CD4-positive, CD25-positive, alpha-beta regulatory T cell (primary cell): ENCODE data around the gene FAM229A. TPM values are rescaled to one million over a fixed set of nuclear protein-coding genes. Genes with fewer than 3 reads are reported as not detected.

Source experiments
- ATAC-seq, 2 donors: fragments of 150-1000 bp; cut with Tn5 transposase; one replicate each; pipeline ENCODE4 v1.10.0; 2021; ENCODE audit warnings: low read depth in 2 of 2, moderate number of reproducible peaks in 2 of 2, moderate library complexity in 1 of 2
- DNase-seq, 3 donors: peaks; one replicate each; pipeline versions ENCODE4 v3.0.0 to v3.0.0-alpha.2; 2012 to 2022; ENCODE audit warnings: mixed read lengths in 1 of 3
- H3K27ac ChIP-seq: one replicate; pipeline ENCODE4 v1.7.0; 2013; ENCODE audit warnings: mild to moderate bottlenecking, low read length; ENCODE audit not compliant: insufficient read depth, poor library complexity, severe bottlenecking
- H3K27me3 ChIP-seq: one replicate; pipeline ENCODE4 v1.7.0; 2013; ENCODE audit warnings: low read length; ENCODE audit not compliant: control insufficient read depth, insufficient read depth
- H3K36me3 ChIP-seq: one replicate; pipeline ENCODE4 v1.7.0; 2013; ENCODE audit warnings: mild to moderate bottlenecking, low read length, moderate library complexity; ENCODE audit not compliant: control insufficient read depth, insufficient read depth
- H3K4me1 ChIP-seq: 2 replicates; pipeline ENCODE4 v1.7.0; 2013; ENCODE audit warnings: mild to moderate bottlenecking, low read length; ENCODE audit not compliant: insufficient read depth, control insufficient read depth, poor library complexity, severe bottlenecking
- H3K4me3 ChIP-seq: one replicate; pipeline ENCODE4 v1.7.0; 2013; ENCODE audit warnings: low read depth, mild to moderate bottlenecking, low read length, moderate library complexity
- H3K9me3 ChIP-seq, 2 experiments: 1 replicate in 1 of 2; 2 replicates in 1 of 2; pipeline ENCODE4 v1.7.0; 2013; ENCODE audit warnings: low read length in 2 of 2, mild to moderate bottlenecking in 1 of 2, moderate library complexity in 1 of 2; ENCODE audit not compliant: control insufficient read depth in 2 of 2
- H3K27ac Mint-ChIP-seq, 3 donors: one replicate each; pipeline ENCODE4 v1.8.0; 2020 to 2022; ENCODE audit warnings: mild to moderate bottlenecking in 3 of 3, mixed read lengths in 3 of 3, moderate library complexity in 2 of 3
- H3K27me3 Mint-ChIP-seq: one replicate; pipeline ENCODE4 v1.8.0; 2022; ENCODE audit warnings: mild to moderate bottlenecking, mixed read lengths
- H3K36me3 Mint-ChIP-seq: one replicate; pipeline ENCODE4 v1.8.0; 2020; ENCODE audit warnings: mixed read lengths
- H3K4me1 Mint-ChIP-seq, 4 donors: one replicate each; pipeline ENCODE4 v1.8.0; 2020 to 2022; ENCODE audit warnings: mixed read lengths in 4 of 4, mild to moderate bottlenecking in 1 of 4
- H3K4me3 Mint-ChIP-seq, 4 donors: one replicate each; pipeline ENCODE4 v1.8.0; 2020 to 2022; ENCODE audit warnings: mild to moderate bottlenecking in 4 of 4, mixed read lengths in 4 of 4, moderate library complexity in 3 of 4
- H3K9me3 Mint-ChIP-seq, 7 donors: one replicate each; pipeline ENCODE4 v1.8.0; 2020 to 2022; ENCODE audit warnings: mixed read lengths in 7 of 7, mild to moderate bottlenecking in 3 of 7, moderate library complexity in 2 of 7
- polyA plus RNA-seq, 4 donors: library from polyadenylated mRNA; unstranded; fragments of 300-500 nt; fragmentation: Illumina TruSeq; gene quantifications; one replicate each; pipeline ENCODE4 v1.2.3, GENCODE V29; 2021
- total RNA-seq: library from RNA; stranded (reverse); gene quantifications from one replicate; pipeline ENCODE4 v1.2.3, GENCODE V29; 2022

FAM229A gene
- total and polyA plus RNA-seq, 5 donors from 2014 or later: 0.14 to 43.2 (median 0.31) TPM; not detected in 2

GRCh38 chr1:32352239-32352745 is 10.0 kb downstream of the FAM229A start:
- Mint-ChIP-seq H3K27ac (peak overlapping the region in 2 of 3 donors; percentile 62 to 78), H3K4me1 (peaks cover 0 to 56% (median 23%) of the 10 kb centered on the region in 4 donors)
- H3K4me1 ChIP-seq: peaks cover 15% of the 10 kb centered on the region

GRCh38 chr1:32351399-32352238 is 10.7 kb downstream of the FAM229A start:
- peaks cover 15% of the 10 kb centered on the region for H3K4me1 ChIP-seq
- H3K4me3 Mint-ChIP-seq: peak overlapping the region; percentile 72 to 94 (median 86)
- peaks cover 0 to 56% (median 24%) of the 10 kb centered on the region in 4 donors for H3K4me1 Mint-ChIP-seq
- H3K36me3 Mint-ChIP-seq: peaks cover 10% of the 10 kb centered on the region
- DNase-seq (peak; percentile 91 to 96 (median 91)), ATAC-seq (peak; percentile 95)
- H3K4me3 ChIP-seq: peak overlapping the region; percentile 59
- no peaks in the 10 kb centered on the region for H3K27me3 Mint-ChIP-seq
- H3K27ac Mint-ChIP-seq: peak overlapping the region; percentile 78 to 91 (median 82)
- peak overlapping the region; percentile 77 for H3K27ac ChIP-seq
- H3K9me3 Mint-ChIP-seq: no peaks in the 10 kb centered on the region
- H3K27me3 ChIP-seq: no peaks in the 10 kb centered on the region
- H3K36me3 ChIP-seq: no peaks in the 10 kb centered on the region
- H3K9me3 ChIP-seq: no peaks in the 10 kb centered on the region

More at GRCh38 chr1:32352239-32352745, 10.0 kb downstream of the FAM229A start:
- ATAC-seq (no peak), DNase-seq (no peak)
- Histone ChIP-seq H3K27ac (peak overlapping the region; percentile 77), H3K27me3 (no peaks in the 10 kb centered on the region), H3K9me3 (no peaks in the 10 kb centered on the region), H3K36me3 (no peaks in the 10 kb centered on the region), H3K4me3 (no peak overlapping the region)
- H3K27me3 Mint-ChIP-seq: no peaks in the 10 kb centered on the region
- peaks cover 10% of the 10 kb centered on the region for H3K36me3 Mint-ChIP-seq
- H3K4me3 Mint-ChIP-seq: peak overlapping the region; percentile 72 to 88 (median 80)
- H3K9me3 Mint-ChIP-seq: no peaks in the 10 kb centered on the region

- peaks cover 10% of the 10 kb centered on the region for H3K36me3 Mint-ChIP-seq
- H3K4me1 Mint-ChIP-seq: peaks cover 0 to 61% (median 25%) of the 10 kb centered on the region in 4 donors
- no peaks in the 10 kb centered on the region for H3K27me3 Mint-ChIP-seq
- Histone ChIP-seq H3K27me3 (no peaks in the 10 kb centered on the region), H3K9me3 (no peaks in the 10 kb centered on the region), H3K4me1 (peaks cover 15% of the 10 kb centered on the region), H3K4me3 (peak overlapping the region; percentile 59), H3K27ac (peak overlapping the region; percentile 77), H3K36me3 (no peaks in the 10 kb centered on the region)
- DNase-seq (no peak), ATAC-seq (peak; percentile 58 to 66)
- H3K27ac Mint-ChIP-seq: peak overlapping the region; percentile 56 to 91 (median 56)
- peak overlapping the region; percentile 72 to 94 (median 86) for H3K4me3 Mint-ChIP-seq
- H3K9me3 Mint-ChIP-seq: no peaks in the 10 kb centered on the region
These were observed 11.4 kb downstream of the FAM229A start for GRCh38 chr1:32350785-32351398.

- peak overlapping the region in 1 of 3 donors; percentile 69 for H3K27ac Mint-ChIP-seq
- H3K4me1 ChIP-seq: peaks cover 15% of the 10 kb centered on the region
These were observed 13.0 kb downstream of the FAM229A start for GRCh38 chr1:32349211-32349708.

GRCh38 chr1:32346532-32347157 is 15.6 kb downstream of the FAM229A start:
- Histone ChIP-seq H3K4me3 (no peak overlapping the region), H3K27me3 (no peaks in the 10 kb centered on the region), H3K36me3 (no peaks in the 10 kb centered on the region), H3K27ac (no peak overlapping the region), H3K9me3 (no peaks in the 10 kb centered on the region), H3K4me1 (peaks cover 5% of the 10 kb centered on the region)
- DNase-seq: no peak
- Mint-ChIP-seq H3K9me3 (no peaks in the 10 kb centered on the region), H3K36me3 (no peaks in the 10 kb centered on the region), H3K27ac (peak overlapping the region in 2 of 3 donors; percentile 66 to 77), H3K4me3 (no peak overlapping the region), H3K27me3 (no peaks in the 10 kb centered on the region), H3K4me1 (peaks cover 0 to 57% (median 26%) of the 10 kb centered on the region in 4 donors)
- no peak for ATAC-seq

More at GRCh38 chr1:32349211-32349708, 13.0 kb downstream of the FAM229A start:
- peak overlapping the region; percentile 15 to 79 (median 51) for H3K4me3 Mint-ChIP-seq
- H3K27me3 Mint-ChIP-seq: no peaks in the 10 kb centered on the region
- no peaks in the 10 kb centered on the region for H3K36me3 Mint-ChIP-seq
- DNase-seq (no peak), ATAC-seq (no peak)
- Histone ChIP-seq H3K9me3 (no peaks in the 10 kb centered on the region), H3K36me3 (no peaks in the 10 kb centered on the region), H3K4me3 (no peak overlapping the region), H3K27ac (no peak overlapping the region), H3K27me3 (no peaks in the 10 kb centered on the region)
- H3K9me3 Mint-ChIP-seq: no peaks in the 10 kb centered on the region
- peaks cover 0 to 63% (median 28%) of the 10 kb centered on the region in 4 donors for H3K4me1 Mint-ChIP-seq

GRCh38 chr1:32345289-32345827 is 16.9 kb downstream of the FAM229A start:
- H3K27me3 ChIP-seq: no peaks in the 10 kb centered on the region
- H3K36me3 Mint-ChIP-seq: no peaks in the 10 kb centered on the region
- no peaks in the 10 kb centered on the region for H3K9me3 Mint-ChIP-seq
- H3K4me1 ChIP-seq: no peaks in the 10 kb centered on the region
- H3K4me3 ChIP-seq: no peak overlapping the region
- DNase-seq (no peak), ATAC-seq (no peak)
- no peaks in the 10 kb centered on the region for H3K9me3 ChIP-seq
- H3K27ac ChIP-seq: no peak overlapping the region
- no peaks in the 10 kb centered on the region for H3K27me3 Mint-ChIP-seq
- H3K36me3 ChIP-seq: no peaks in the 10 kb centered on the region
- H3K4me1 Mint-ChIP-seq: peaks cover 0 to 48% (median 20%) of the 10 kb centered on the region in 4 donors
- H3K4me3 Mint-ChIP-seq: peak overlapping the region in 1 of 4 donors; percentile 22
- H3K27ac Mint-ChIP-seq: no peak overlapping the region

- no peak overlapping the region for H3K4me3 ChIP-seq
- no peaks in the 10 kb centered on the region for H3K36me3 ChIP-seq
- peaks cover 1% of the 10 kb centered on the region for H3K4me1 ChIP-seq
- H3K36me3 Mint-ChIP-seq: no peaks in the 10 kb centered on the region
- no peak overlapping the region for H3K27ac ChIP-seq
- no peaks in the 10 kb centered on the region for H3K9me3 Mint-ChIP-seq
- peak overlapping the region in 2 of 4 donors; percentile 11 to 56 for H3K4me3 Mint-ChIP-seq
- H3K27ac Mint-ChIP-seq: no peak overlapping the region
- DNase-seq (no peak), ATAC-seq (no peak)
- H3K27me3 ChIP-seq: no peaks in the 10 kb centered on the region
- H3K4me1 Mint-ChIP-seq: peaks cover 0 to 29% (median 16%) of the 10 kb centered on the region in 4 donors
- H3K9me3 ChIP-seq: no peaks in the 10 kb centered on the region
- H3K27me3 Mint-ChIP-seq: no peaks in the 10 kb centered on the region
These were observed 19.6 kb downstream of the FAM229A start for GRCh38 chr1:32342704-32343103.
